ENCODE measurements around the gene MID1.

MID1 gene

DNA sequence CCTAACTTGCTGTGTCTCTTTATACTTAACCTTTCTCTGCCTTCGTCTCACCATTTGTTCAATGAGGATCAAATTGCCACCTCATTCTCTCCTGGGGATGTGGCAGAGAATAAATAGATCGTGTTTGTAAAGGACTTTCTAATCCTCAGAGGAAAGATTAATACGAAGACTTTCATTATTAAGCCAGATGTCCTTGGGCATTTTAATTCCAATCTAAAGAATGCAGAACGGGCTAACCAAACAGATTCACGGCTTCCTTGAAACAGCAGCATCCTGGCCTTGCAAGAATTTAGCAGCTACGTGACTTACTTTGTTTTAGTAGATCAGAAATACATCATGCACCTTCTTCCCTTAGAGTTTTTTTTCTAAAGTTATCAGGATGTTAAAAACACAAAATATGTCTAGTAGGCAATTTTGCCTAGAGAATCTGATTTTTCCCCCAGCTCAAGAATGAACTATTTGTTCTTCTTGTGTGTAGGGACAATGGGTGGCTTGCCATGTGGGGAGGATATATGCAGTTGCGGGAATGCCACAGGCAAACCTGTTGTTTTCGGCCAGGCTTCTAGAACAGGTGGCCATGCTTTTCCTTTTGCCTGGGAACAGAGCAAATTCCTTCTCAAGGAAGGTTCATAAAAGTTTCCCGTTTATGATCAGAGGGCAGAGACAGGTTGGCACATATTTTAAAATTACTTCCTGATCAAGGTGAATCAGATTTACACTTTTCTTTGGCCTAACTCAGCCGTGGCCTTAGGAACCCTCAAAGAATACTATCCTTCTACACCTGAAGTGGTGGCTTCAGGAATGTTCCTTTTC, 3.0 kb downstream of the MID1 start:
- Histone ChIP-seq H3K4me3 (replicated peaks; ENCODE audit: low read depth, low read length) (no peak overlapping the region), H3K36me3 (ENCODE audit: control insufficient read depth, insufficient read depth, low read length) (no peaks in the 10 kb centered on the region), H3K27me3 (replicated peaks; ENCODE audit: control insufficient read depth, insufficient read depth, low read length) (peaks cover 2% of the 10 kb centered on the region; the same call in 1 of the 2 replicates)
- TF ChIP-seq, protein P1, sequence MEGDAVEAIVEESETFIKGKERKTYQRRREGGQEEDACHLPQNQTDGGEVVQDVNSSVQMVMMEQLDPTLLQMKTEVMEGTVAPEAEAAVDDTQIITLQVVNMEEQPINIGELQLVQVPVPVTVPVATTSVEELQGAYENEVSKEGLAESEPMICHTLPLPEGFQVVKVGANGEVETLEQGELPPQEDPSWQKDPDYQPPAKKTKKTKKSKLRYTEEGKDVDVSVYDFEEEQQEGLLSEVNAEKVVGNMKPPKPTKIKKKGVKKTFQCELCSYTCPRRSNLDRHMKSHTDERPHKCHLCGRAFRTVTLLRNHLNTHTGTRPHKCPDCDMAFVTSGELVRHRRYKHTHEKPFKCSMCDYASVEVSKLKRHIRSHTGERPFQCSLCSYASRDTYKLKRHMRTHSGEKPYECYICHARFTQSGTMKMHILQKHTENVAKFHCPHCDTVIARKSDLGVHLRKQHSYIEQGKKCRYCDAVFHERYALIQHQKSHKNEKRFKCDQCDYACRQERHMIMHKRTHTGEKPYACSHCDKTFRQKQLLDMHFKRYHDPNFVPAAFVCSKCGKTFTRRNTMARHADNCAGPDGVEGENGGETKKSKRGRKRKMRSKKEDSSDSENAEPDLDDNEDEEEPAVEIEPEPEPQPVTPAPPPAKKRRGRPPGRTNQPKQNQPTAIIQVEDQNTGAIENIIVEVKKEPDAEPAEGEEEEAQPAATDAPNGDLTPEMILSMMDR (IDR thresholded peaks at IDR 0.05; ENCODE audit: insufficient read depth, low read length, poor library complexity, severe bottlenecking) = no peak
- no peak for DNase-seq (ENCODE audit: extremely low read depth, insufficient read length)

DNA sequence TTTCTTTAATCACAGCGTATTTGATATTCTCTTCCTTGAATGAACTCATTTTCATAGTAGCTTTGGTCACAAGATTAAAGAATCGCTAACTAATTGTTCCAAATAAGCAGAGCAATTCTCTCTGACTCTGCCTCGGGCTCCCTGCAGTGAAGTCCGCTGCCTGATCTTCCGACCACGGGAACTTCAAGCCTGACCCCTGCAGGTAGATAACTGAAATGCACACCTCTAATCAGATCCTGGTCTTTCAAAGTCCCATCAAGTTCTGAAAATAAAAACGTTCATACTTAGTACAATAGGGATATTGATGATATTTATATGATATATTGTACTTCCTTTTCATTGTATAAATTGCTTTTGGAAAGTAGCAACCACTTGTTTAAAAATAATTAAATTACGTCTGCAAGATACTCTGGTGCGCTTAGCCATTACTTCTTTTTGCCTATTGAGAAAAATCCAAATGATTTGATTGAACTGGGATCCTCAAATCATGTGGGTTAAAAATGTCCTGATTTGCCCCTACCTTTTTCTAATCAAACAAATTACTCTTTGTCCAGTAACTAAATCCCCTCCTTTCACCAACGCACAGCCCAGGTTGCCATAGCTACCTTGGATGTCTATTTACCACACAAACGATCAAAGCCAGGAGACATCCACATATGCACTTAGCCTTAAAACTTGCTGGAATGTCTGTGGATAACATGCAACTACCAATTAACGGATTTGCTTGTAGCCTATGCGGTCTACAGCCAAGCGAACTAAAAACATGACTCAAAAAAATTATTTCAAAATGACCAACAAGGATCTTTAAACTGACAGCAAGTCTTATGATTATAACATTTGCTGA, 4.2 kb downstream of the MID1 start:
- DNase-seq (ENCODE audit: extremely low read depth, insufficient read length) = no peak
- Histone ChIP-seq H3K27me3 (replicated peaks; ENCODE audit: control insufficient read depth, insufficient read depth, low read length) (peaks cover 2% of the 10 kb centered on the region; the same call in 1 of the 2 replicates), H3K4me3 (replicated peaks; ENCODE audit: low read depth, low read length) (no peak overlapping the region), H3K36me3 (ENCODE audit: control insufficient read depth, insufficient read depth, low read length) (no peaks in the 10 kb centered on the region)
- TF ChIP-seq, protein P1 (IDR thresholded peaks at IDR 0.05; ENCODE audit: insufficient read depth, low read length, poor library complexity, severe bottlenecking) = peak; percentile 71

DNA sequence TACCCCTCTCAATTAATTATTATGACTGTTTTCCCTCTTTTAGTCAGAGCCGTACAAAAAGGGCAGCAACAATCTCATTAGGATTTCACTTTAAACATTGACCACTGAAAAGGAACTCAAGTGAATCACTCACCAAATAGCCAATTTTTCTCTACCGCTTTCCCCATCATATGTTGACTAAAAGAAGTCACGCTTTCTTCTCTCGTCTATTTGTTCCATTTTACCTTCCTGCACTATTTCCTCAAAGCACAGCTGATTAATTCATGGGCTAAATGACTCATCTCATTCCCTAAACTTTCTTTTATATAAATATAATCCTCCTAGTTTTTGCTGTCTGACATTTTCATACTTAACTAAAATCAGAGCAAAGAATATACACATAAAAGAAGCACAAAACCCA, 8.2 kb downstream of the MID1 start:
- no peaks in the 10 kb centered on the region for H3K27me3 ChIP-seq (replicated peaks; ENCODE audit: control insufficient read depth, insufficient read depth, low read length)
- no peaks in the 10 kb centered on the region for H3K36me3 ChIP-seq (ENCODE audit: control insufficient read depth, insufficient read depth, low read length)
- DNase-seq (ENCODE audit: extremely low read depth, insufficient read length) = no peak
- TF ChIP-seq, protein P1 (IDR thresholded peaks at IDR 0.05; ENCODE audit: insufficient read depth, low read length, poor library complexity, severe bottlenecking) = no peak
- no peak overlapping the region for H3K4me3 ChIP-seq (replicated peaks; ENCODE audit: low read depth, low read length)

GRCh38 chrX:10611441-10612090, 8.8 kb downstream of the MID1 start:
- no peak for DNase-seq (ENCODE audit: extremely low read depth, insufficient read length)
- H3K27me3 ChIP-seq (replicated peaks; ENCODE audit: control insufficient read depth, insufficient read depth, low read length) = no peaks in the 10 kb centered on the region
- H3K4me3 ChIP-seq (replicated peaks; ENCODE audit: low read depth, low read length) = no peak overlapping the region
- no peaks in the 10 kb centered on the region for H3K36me3 ChIP-seq (ENCODE audit: control insufficient read depth, insufficient read depth, low read length)
- TF ChIP-seq, protein P1 (IDR thresholded peaks at IDR 0.05; ENCODE audit: insufficient read depth, low read length, poor library complexity, severe bottlenecking) = no peak

GRCh38 chrX:10608099-10608498, 12.3 kb downstream of the MID1 start:
- TF ChIP-seq, protein P1 (IDR thresholded peaks at IDR 0.05; ENCODE audit: insufficient read depth, low read length, poor library complexity, severe bottlenecking) = no peak
- DNase-seq (ENCODE audit: extremely low read depth, insufficient read length) = no peak
- Histone ChIP-seq H3K36me3 (ENCODE audit: control insufficient read depth, insufficient read depth, low read length) (no peaks in the 10 kb centered on the region), H3K27me3 (replicated peaks; ENCODE audit: control insufficient read depth, insufficient read depth, low read length) (no peaks in the 10 kb centered on the region), H3K4me3 (replicated peaks; ENCODE audit: low read depth, low read length) (no peak overlapping the region)
